ENCODE measurements around the gene DHCR24. TPM values are rescaled to one million over a fixed set of nuclear protein-coding genes. Genes with fewer than 3 reads are reported as not detected.

DHCR24 gene
- total and polyA plus RNA-seq, 7 donors: 4.4 to 194 (median 12.6) TPM

DNA sequence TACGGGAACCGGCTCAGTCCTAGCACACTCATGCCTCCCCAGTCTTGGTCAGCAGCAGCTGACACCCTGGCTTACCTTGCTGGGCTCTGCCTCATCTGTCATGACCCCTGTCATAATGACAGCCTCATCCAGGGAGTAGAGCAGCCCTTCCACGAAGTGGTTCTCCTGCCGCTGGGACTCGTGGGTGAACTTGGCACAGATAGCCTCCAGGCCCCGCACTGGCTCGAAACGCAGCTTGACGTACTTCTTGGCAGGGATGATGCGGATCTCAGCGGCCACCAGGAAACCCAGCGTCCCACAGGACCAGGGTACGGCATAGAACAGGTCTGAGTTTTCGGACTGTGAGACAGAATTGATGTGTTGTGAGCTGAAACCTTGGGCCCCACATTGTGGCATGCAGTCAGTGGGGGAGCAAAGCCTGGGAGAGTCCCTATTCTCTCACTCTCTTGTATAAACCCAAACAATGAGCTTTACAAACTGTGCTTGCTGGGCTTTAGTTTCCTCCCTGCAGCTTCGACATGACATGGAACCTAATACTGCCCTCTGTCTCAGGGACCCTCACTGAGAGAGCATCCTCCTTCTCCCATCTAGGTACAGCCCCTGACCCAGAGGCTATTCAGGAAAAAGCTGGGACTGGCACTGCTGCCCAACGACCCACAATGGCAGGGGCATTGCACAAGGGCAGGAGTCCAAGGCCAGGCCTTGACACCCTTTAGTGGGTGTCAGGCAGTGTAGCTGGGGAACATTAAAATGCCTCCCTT, 15.5 kb downstream of the DHCR24 start:
- H3K4me3 ChIP-seq: no peak overlapping the region
- intact Hi-C loops (cut with DNase I): no loop called here
- H3K36me3 ChIP-seq: peaks cover 0 to 5% (median 0%) of the 10 kb centered on the region in 4 donors
- no peak overlapping the region for H3K27ac ChIP-seq
- no peaks in the 10 kb centered on the region for H3K27me3 ChIP-seq
- no peak for DNase-seq
- TF ChIP-seq POLR2A (IDR thresholded peaks at IDR 0.05) (no peak), EP300 (IDR thresholded peaks at IDR 0.05) (no peak), POLR2AphosphoS5 (IDR thresholded peaks at IDR 0.05) (no peak)
- TF ChIP-seq, protein P1, sequence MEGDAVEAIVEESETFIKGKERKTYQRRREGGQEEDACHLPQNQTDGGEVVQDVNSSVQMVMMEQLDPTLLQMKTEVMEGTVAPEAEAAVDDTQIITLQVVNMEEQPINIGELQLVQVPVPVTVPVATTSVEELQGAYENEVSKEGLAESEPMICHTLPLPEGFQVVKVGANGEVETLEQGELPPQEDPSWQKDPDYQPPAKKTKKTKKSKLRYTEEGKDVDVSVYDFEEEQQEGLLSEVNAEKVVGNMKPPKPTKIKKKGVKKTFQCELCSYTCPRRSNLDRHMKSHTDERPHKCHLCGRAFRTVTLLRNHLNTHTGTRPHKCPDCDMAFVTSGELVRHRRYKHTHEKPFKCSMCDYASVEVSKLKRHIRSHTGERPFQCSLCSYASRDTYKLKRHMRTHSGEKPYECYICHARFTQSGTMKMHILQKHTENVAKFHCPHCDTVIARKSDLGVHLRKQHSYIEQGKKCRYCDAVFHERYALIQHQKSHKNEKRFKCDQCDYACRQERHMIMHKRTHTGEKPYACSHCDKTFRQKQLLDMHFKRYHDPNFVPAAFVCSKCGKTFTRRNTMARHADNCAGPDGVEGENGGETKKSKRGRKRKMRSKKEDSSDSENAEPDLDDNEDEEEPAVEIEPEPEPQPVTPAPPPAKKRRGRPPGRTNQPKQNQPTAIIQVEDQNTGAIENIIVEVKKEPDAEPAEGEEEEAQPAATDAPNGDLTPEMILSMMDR (IDR thresholded peaks at IDR 0.05): no peak
- H3K9me3 ChIP-seq: no peaks in the 10 kb centered on the region
- WGBS, 2 donors: 89 to 93% methylated on average over 16 of the region's 16 CpGs
- no peaks in the 10 kb centered on the region for H3K4me1 ChIP-seq

- Histone ChIP-seq H3K27me3 (no peaks in the 10 kb centered on the region), H3K27ac (no peak overlapping the region), H3K36me3 (peaks cover 0 to 5% (median 0%) of the 10 kb centered on the region in 4 donors), H3K9me3 (no peaks in the 10 kb centered on the region), H3K4me1 (no peaks in the 10 kb centered on the region), H3K4me3 (no peak overlapping the region)
- 93 to 99% methylated on average over 2 of the region's 2 CpGs for WGBS, 2 donors
- no peak for TF ChIP-seq POLR2AphosphoS5 (IDR thresholded peaks at IDR 0.05)
- no peak for TF ChIP-seq POLR2A (IDR thresholded peaks at IDR 0.05)
- TF ChIP-seq EP300 (IDR thresholded peaks at IDR 0.05): no peak
- TF ChIP-seq, protein P1 (IDR thresholded peaks at IDR 0.05): no peak
- no peak for DNase-seq
- intact Hi-C loops (cut with DNase I): no loop called here
These were observed 16.1 kb downstream of the DHCR24 start for GRCh38 chr1:54870869-54871268.

DNA sequence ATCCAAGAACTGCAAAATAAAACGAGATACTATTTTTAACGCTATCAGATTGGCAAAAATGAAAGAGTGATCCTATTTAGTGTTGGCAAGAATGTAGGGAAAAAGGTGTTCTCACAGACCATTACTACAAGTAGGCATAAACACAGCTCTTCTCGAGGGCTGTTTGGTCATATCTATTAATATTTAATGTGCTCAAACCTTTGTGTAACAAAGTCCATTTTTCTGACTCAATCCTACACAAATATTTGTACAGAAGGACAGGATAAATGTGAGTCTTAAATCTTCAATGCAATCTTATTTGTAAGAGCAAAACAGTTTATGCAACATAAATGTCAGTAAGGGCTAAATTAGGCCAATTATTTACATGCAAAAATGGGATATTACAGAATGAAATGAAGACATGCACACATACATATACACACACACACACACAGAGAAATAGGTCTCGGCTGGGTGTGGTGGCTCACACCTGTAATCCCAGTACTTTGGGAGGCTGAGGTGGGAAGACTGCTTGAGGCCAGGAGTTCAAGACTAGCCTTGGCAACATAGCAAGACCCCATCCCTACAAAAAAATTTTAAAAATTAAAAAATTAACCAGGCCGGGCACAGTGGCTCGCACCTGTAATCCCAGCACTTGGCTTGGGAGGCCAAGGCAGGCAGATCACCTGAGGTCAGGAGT, 17.7 kb downstream of the DHCR24 start:
- TF ChIP-seq, protein P1 (IDR thresholded peaks at IDR 0.05): no peak
- TF ChIP-seq POLR2AphosphoS5 (IDR thresholded peaks at IDR 0.05): no peak
- no peak for TF ChIP-seq EP300 (IDR thresholded peaks at IDR 0.05)
- TF ChIP-seq POLR2A (IDR thresholded peaks at IDR 0.05): no peak
- Histone ChIP-seq H3K4me3 (no peak overlapping the region), H3K27me3 (no peaks in the 10 kb centered on the region), H3K36me3 (peaks cover 0 to 5% (median 0%) of the 10 kb centered on the region in 4 donors), H3K4me1 (no peaks in the 10 kb centered on the region), H3K27ac (no peak overlapping the region), H3K9me3 (no peaks in the 10 kb centered on the region)
- WGBS, 2 donors: 83 to 93% methylated on average over 6 of the region's 6 CpGs
- intact Hi-C loops (cut with DNase I): no loop called here
- DNase-seq: no peak

DNA sequence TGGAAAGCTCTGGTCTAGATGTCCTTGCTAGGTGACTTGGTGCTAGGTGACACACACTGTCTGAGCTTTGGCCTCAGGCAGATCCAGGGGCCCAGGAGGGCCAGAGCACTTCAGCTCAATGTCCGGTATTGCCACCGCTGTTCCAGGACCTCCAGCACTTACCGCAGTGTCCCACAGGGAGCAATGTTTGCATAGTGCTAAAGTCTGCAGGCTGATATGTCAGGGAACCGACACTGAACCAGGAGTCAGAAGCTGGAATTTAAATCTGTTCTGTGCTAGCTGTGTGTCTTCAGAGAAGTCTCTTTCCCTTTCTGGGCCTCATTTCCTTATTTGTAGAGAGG, 19.3 kb downstream of the DHCR24 start:
- Histone ChIP-seq H3K27ac (no peak overlapping the region), H3K4me1 (no peaks in the 10 kb centered on the region), H3K36me3 (peaks cover 0 to 5% (median 0%) of the 10 kb centered on the region in 4 donors), H3K4me3 (no peak overlapping the region), H3K27me3 (no peaks in the 10 kb centered on the region), H3K9me3 (no peaks in the 10 kb centered on the region)
- intact Hi-C loops (cut with DNase I): no loop called here
- DNase-seq: no peak
- TF ChIP-seq, protein P1 (IDR thresholded peaks at IDR 0.05): no peak
- TF ChIP-seq EP300 (IDR thresholded peaks at IDR 0.05) (no peak), POLR2A (IDR thresholded peaks at IDR 0.05) (no peak), POLR2AphosphoS5 (IDR thresholded peaks at IDR 0.05) (no peak)
- 83 to 85% methylated on average over 4 of the region's 4 CpGs for WGBS, 2 donors
